Measurements from ENCODE around the gene ACOT7. TPM values are rescaled to one million over a fixed set of nuclear protein-coding genes. Genes with fewer than 3 reads are reported as not detected.

ACOT7 gene
- total RNA-seq, 4 donors from 2014 or later: 21.1 to 27.7 (median 24.6) TPM

- no peak overlapping the region for H3K4me3 ChIP-seq (ENCODE audit: low read depth, poor library complexity, severe bottlenecking)
- no peak for DNase-seq (ENCODE audit: low spot score in 2 of 2)
- TF ChIP-seq POLR2A (IDR thresholded peaks at IDR 0.05): no peak
- intact Hi-C loops (cut with DNase I; ENCODE audit: low total_unique reads): no loop called here
- 84 to 88% methylated on average over 11 of the region's 11 CpGs for WGBS, 2 donors
Measured at GRCh38 chr1:6357243-6357936, 36.2 kb downstream of the ACOT7 start.

GRCh38 chr1:6355621-6356020, 37.9 kb downstream of the ACOT7 start:
- no peak for DNase-seq (ENCODE audit: low spot score in 2 of 2)
- intact Hi-C loops (cut with DNase I; ENCODE audit: low total_unique reads): no loop called here
- TF ChIP-seq CTCF (IDR thresholded peaks at IDR 0.05) (no peak), POLR2A (IDR thresholded peaks at IDR 0.05) (no peak)
- no peak overlapping the region for H3K4me3 ChIP-seq (ENCODE audit: low read depth, poor library complexity, severe bottlenecking)
- 60 to 89% methylated on average over 10 to 11 of the region's 11 CpGs for WGBS, 2 donors

- intact Hi-C loops (cut with DNase I; ENCODE audit: low total_unique reads): no loop called here
- TF ChIP-seq POLR2A (IDR thresholded peaks at IDR 0.05): no peak
- TF ChIP-seq CTCF (IDR thresholded peaks at IDR 0.05): no peak
- 67 to 69% methylated on average over 12 of the region's 12 CpGs for WGBS, 2 donors
- H3K4me3 ChIP-seq (ENCODE audit: low read depth, poor library complexity, severe bottlenecking): no peak overlapping the region
- no peak for DNase-seq (ENCODE audit: low spot score in 2 of 2)
Measured at GRCh38 chr1:6354659-6355317, 38.8 kb downstream of the ACOT7 start.

GRCh38 chr1:6353955-6354658, 39.5 kb downstream of the ACOT7 start:
- no peak overlapping the region for H3K4me3 ChIP-seq (ENCODE audit: low read depth, poor library complexity, severe bottlenecking)
- intact Hi-C loops (cut with DNase I; ENCODE audit: low total_unique reads): no loop called here
- DNase-seq (ENCODE audit: low spot score in 2 of 2): no peak
- TF ChIP-seq POLR2A (IDR thresholded peaks at IDR 0.05) (no peak), CTCF (IDR thresholded peaks at IDR 0.05) (no peak)
- WGBS, 2 donors: 45 to 58% methylated on average over 14 of the region's 14 CpGs

GRCh38 chr1:6353619-6353954, 40.0 kb downstream of the ACOT7 start:
- TF ChIP-seq CTCF (IDR thresholded peaks at IDR 0.05): no peak
- no peak for TF ChIP-seq POLR2A (IDR thresholded peaks at IDR 0.05)
- intact Hi-C loops (cut with DNase I; ENCODE audit: low total_unique reads): no loop called here
- no peak for DNase-seq (ENCODE audit: low spot score in 2 of 2)
- H3K4me3 ChIP-seq (ENCODE audit: low read depth, poor library complexity, severe bottlenecking): no peak overlapping the region
- 32 to 44% methylated on average over 6 of the region's 6 CpGs for WGBS, 2 donors

- TF ChIP-seq CTCF (IDR thresholded peaks at IDR 0.05) (no peak), POLR2A (IDR thresholded peaks at IDR 0.05) (no peak)
- 50 to 53% methylated on average over 3 of the region's 3 CpGs for WGBS, 2 donors
- no peak for DNase-seq (ENCODE audit: low spot score in 2 of 2)
- intact Hi-C loops (cut with DNase I; ENCODE audit: low total_unique reads): no loop called here
- no peak overlapping the region for H3K4me3 ChIP-seq (ENCODE audit: low read depth, poor library complexity, severe bottlenecking)
Measured at GRCh38 chr1:6352138-6352563, 41.4 kb downstream of the ACOT7 start.

All from lower leg skin (tissue), 4 donors.